ENCODE results near the gene SYNPO2. TPM values are rescaled to one million over a fixed set of nuclear protein-coding genes. Genes with fewer than 3 reads are reported as not detected.

SYNPO2 gene
- total RNA-seq, 1 experiment from 2014 or later: 0.93 TPM

- H3K4me3 ChIP-seq (replicated peaks in 1 of 2; ENCODE audit: low read depth in 1 of 2, low read length in 2 of 2): no peak overlapping the region
- ATAC-seq: no peak
- RAD21 ChIA-PET (ENCODE audit: low non-redundant PET in 1 of 2, low total read pairs in 2 of 2, uncharacterized antibody in 2 of 2, unreplicated experiment in 2 of 2): interaction anchor here in 1 of 2 experiments (1.1 kb wide), 1 partner anchor 226 kb away, joined by 3 read pairs; no protein-coding TSS in a partner anchor
- H3K9ac ChIP-seq (ENCODE audit: low read length): no peak overlapping the region
- no peak for TF ChIP-seq RAD21 (IDR thresholded peaks at IDR 0.05; ENCODE audit: low read depth)
- TF ChIP-seq TCF7L2 (IDR thresholded peaks at IDR 0.05; ENCODE audit: borderline replicate concordance, extremely low read depth, insufficient read depth, insufficient read length): no peak
- no peak for TF ChIP-seq SIN3A (IDR thresholded peaks at IDR 0.05; ENCODE audit: low read depth)
- TF ChIP-seq EZH2 (IDR thresholded peaks at IDR 0.05): no peak
- TF ChIP-seq POLR2AphosphoS5 (IDR thresholded peaks at IDR 0.05; ENCODE audit: low read depth, low read length): no peak
- TF ChIP-seq CEBPB (IDR thresholded peaks at IDR 0.05; ENCODE audit: low read depth): no peak
- no peak for TF ChIP-seq SP1 (IDR thresholded peaks at IDR 0.05; ENCODE audit: low read depth)
- no peak for TF ChIP-seq JUND (IDR thresholded peaks at IDR 0.05)
- TF ChIP-seq CTCF (IDR thresholded peaks at IDR 0.05 in 2 of 3, conservative IDR thresholded peaks at IDR 0.05 in 1 of 3; ENCODE audit: borderline replicate concordance in 1 of 3, insufficient read depth in 1 of 3, low read depth in 2 of 3, low read length in 2 of 3): no peak
- no peak for TF ChIP-seq ATF3 (IDR thresholded peaks at IDR 0.05)
- no peak for TF ChIP-seq POLR2A (IDR thresholded peaks at IDR 0.05; ENCODE audit: borderline replicate concordance, extremely low read depth, insufficient read depth, insufficient read length)
- no peak for TF ChIP-seq ZFX (IDR thresholded peaks at IDR 0.05)
- TF ChIP-seq ELF1 (IDR thresholded peaks at IDR 0.05; ENCODE audit: borderline replicate concordance, low read depth): no peak
- TF ChIP-seq ZNF274 (IDR thresholded peaks at IDR 0.05; ENCODE audit: low read depth, low read length): no peak
- no peak for TF ChIP-seq REST (IDR thresholded peaks at IDR 0.05; ENCODE audit: low read depth)
- TF ChIP-seq FOSL1 (IDR thresholded peaks at IDR 0.05; ENCODE audit: low read depth): no peak
- no peak for TF ChIP-seq YY1 (IDR thresholded peaks at IDR 0.05; ENCODE audit: extremely low read depth, insufficient replicate concordance, low read depth, low read length)
- no peak for TF ChIP-seq EGR1 (IDR thresholded peaks at IDR 0.05; ENCODE audit: low read depth)
- TF ChIP-seq CBX3 (IDR thresholded peaks at IDR 0.05; ENCODE audit: low read depth): no peak
- H3K36me3 ChIP-seq (ENCODE audit: control insufficient read depth in 1 of 2, insufficient read depth in 2 of 2, low read length in 2 of 2): no peaks in the 10 kb centered on the region
- POLR2A ChIA-PET: no interaction called here
- no peaks in the 10 kb centered on the region for H3K79me2 ChIP-seq (ENCODE audit: insufficient read depth, low read length)
- no peak for DNase-seq (ENCODE audit: low read depth, low spot score)
- no TSS peak for BruUV-seq (replicated peaks)
- CTCF ChIA-PET: interaction anchor here (1.1 kb wide), 1 partner anchor 195 kb away, joined by 6 read pairs; no protein-coding TSS in a partner anchor
- intact Hi-C loops (cut with micrococcal nuclease): no loop called here
- no peaks in the 10 kb centered on the region for H3K9me3 ChIP-seq (ENCODE audit: control insufficient read depth in 1 of 2, insufficient read depth in 1 of 2, low read depth in 1 of 2, low read length in 2 of 2)
- no peaks in the 10 kb centered on the region for H4K20me1 ChIP-seq (ENCODE audit: insufficient read depth)
- no peak overlapping the region for H3K4me2 ChIP-seq (ENCODE audit: low read length)
- H2AFZ ChIP-seq (ENCODE audit: low read depth, low read length, poor library complexity, severe bottlenecking): no peak overlapping the region
- H3K27me3 ChIP-seq (ENCODE audit: insufficient read depth, low read length): no peaks in the 10 kb centered on the region
- no peaks in the 10 kb centered on the region; a peak in 1 of 4 replicates for H3K4me1 ChIP-seq (ENCODE audit: control insufficient read depth in 1 of 2, insufficient read depth in 2 of 2, low read length in 2 of 2)
- no peaks in the 10 kb centered on the region for H3K9me2 ChIP-seq (ENCODE audit: insufficient read depth)
- no peak overlapping the region for H3K27ac ChIP-seq (ENCODE audit: low read depth, low read length)
Observed at GRCh38 chr4:118967393-118967792, 78.7 kb downstream of the SYNPO2 start.
